SKM-1 (cell line): ENCODE results near the gene CYYR1.
"Not testable (repeated sequence)": the region's sequence is repeated elsewhere in the genome, so short reads cannot be mapped to it uniquely, and the experiment has no call there.

Experiments used
- DNase-seq: peaks from one replicate; lab custom pipeline; 2025; ENCODE audit not compliant: unreplicated experiment; lab: John Stamatoyannopoulos, UW

Gene CYYR1

DNA sequence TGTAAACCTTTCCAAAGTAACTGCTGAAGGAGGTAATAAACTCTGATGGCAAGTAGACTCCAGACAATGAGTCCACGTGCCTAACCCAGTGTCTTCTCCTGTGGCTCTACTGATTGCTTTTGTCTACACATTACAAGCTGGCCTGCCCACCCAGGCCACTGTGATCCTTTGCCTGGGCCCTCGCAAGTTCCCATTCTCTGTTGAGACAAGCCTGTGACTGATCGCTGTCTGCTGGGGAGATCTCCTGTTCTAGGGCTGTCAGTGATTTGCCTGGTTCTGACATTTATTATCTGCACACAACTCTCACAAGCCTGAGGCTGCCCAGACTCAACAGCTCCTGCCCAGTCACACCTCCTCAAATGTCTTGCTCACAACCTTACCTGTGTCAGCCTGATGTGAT, 81.4 kb downstream of the CYYR1 start:
- no peak for DNase-seq

DNA sequence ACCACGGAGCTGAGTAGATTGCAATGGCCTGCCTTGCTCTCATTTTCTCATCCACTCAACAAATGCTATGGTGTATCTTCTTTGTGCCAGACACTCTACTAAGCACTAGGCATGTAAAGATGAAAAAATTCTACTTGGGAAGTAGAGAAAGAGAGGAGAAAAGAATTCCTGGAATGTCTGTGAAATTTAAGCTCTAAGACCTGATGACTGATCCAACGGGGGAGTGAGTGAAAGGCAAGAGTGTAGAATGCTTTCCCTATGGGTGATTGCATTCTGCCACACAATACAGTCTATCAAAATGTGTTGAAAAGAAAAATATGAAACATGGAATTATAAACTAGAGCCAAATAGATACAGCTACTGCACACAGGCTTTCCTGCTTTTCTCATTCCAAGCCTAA, 82.3 kb downstream of the CYYR1 start:
- no peak for DNase-seq

DNA sequence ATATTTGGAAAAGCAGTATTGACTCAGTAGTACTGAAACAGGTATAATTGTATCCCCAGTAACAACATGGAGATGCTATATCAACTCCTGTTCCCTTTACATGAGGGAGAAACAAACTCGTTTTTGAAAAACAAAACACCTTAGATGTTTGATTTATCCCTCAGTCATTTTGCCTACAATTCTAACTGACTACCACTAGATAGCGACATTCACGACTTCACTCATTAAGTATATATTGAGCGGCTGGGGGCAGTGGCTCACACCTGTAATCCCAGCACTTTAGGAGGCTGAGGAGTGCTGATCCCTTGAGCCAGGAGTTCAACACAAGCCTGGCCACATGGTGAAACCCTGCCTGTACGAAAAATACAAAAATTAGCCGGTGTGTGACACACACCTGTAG, 83.3 kb downstream of the CYYR1 start:
- no peak for DNase-seq

DNA sequence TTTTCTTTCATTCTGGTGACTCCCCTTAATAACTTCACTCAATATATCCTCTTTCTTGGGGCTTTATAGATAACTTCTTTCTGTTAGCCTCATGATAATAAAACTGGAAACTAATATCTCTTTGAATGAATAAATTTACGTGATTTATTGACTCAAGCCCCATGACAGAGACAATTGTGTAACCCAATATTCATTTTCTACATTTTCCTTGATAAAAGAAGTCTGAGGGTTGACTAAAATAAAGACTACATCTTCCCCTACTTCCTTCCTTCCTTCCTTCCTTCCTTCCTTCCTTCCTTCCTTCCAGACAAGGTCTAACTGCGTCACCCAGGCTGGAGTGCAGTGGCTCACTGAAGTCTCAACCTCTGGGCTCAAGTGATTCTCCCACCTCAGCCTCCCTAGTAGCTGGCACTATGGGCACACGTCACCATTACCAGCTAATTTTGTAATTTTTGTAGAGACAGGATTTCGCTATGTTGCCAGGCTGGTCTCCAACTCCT, 85.1 kb downstream of the CYYR1 start:
- DNase-seq = no peak

DNA sequence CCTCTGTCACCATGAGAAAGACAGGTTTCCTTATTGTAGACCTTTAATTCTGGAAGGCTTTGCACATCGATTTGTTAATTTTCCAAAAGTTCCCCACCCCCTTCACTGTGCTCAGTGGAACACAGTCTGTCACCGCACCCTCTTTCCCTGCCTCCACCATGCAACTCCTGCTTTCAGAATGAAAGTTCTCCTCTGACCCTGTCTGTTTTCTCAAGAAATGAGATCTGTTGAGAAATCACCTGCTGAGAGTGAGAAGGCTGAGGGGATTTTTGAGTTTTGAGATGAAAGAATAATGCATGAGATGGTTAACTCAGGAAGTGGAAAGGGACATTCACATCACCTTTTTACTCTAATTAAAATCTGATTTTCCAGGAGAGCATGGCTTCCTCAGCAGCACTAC, 99.6 kb downstream of the CYYR1 start:
- no peak for DNase-seq

DNA sequence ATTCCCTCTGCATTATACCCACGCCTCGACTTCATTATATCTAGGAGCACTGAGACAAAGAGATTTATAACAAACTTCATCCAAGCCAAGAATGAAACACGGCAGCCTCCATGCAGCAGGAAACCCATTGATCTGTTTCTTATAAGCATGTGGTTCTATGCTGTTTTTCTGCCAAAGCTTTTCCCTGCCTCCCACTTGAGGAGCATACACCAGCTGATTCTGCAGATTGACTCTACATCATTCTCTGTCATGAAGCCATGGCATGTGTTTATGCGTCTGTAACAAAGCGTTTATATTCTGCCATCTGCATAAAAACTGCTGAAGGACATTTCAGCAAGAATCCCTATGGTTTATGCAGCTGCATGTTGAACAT, 102.0 kb downstream of the CYYR1 start:
- no peak for DNase-seq

DNA sequence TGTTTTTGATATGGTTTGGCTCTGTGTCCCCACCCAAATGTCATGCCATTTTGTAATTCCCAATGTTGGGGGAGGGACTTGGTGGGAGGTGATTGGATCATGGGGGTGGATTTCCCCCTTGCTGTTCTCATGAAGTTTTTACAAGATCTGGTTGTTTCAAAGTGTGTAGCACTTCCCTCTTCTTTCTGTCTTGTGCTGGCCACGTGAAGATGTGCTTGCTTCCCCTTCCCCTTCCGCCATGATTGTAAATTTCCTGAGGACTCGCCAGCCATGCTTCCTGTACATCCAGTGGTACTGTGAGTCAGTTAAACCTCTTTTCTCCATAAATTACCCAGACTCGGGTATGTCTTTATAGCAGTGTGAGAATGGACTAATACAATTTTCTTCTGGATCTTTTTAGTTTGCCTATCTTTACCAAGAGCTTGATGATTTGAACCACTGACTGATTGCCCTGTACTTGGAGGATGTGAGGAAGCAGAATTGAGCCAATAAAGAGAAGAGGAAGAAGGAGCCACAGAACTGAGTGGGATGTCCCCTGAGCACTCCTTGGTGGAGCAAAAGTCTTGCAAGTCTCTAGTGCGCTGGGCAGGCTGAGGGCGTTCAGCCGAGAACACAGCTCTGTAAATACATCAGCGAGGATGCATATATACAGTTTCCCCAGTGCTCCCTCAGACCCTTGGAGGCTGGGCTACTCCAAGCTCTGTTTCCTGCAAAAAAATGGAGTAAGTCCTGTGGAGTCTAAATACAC, 102.6 kb downstream of the CYYR1 start:
- no peak for DNase-seq

DNA sequence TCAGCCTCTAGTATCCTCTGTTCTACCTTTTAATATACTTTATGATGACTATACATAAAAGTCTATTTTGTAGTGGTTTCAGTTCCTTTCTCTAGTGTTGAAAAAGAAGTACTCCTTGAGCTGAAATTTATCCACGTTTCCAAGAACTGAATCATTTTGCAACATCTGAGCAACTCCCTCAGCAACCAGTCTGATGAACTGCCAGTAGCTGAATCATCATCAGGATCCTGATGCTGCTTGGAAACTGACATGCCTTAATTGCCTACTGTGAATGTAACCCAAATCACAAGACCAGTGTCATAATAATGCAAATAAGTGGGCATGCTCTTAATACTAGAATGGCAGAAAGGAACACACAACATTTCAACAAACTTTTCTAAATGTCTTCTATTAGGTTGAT, 103.3 kb downstream of the CYYR1 start:
- DNase-seq = no peak

DNA sequence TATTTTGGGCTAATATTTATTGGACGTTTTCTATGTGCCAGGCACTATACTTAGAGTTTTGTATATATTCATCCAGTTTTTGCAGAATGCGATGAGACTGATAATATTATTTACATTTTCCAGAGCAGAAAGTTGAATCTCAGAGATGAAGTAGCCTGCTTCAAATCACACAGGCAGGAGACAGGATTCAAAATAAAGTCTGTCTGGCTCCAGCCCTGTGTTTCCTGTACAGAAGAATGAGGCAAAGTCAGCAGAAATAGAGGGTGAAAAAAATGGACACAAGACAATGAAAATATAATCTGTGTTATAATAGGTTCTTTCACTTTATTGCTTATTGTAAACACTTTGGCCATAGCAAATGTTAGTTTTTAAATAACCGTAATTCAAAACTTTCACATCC, 107.2 kb downstream of the CYYR1 start:
- DNase-seq = no peak

DNA sequence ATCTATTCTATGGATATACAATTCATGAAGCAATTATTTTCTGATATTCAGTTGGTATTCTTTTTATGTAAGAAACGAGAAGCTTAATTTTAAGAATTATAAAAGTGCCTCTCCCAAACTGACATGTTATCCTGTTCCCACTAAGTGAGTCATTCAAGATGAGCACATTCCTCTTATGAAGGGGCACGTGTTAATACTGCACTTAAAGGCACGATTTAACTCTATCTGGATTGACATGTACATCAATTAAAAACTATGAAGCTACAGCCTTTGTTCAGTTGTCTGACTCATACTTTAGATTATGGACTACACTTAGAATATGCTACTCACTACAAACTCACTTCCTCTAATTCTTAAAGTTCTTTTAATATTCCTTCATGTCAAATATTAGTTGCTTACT, 111.6 kb downstream of the CYYR1 start:
- no peak for DNase-seq

DNA sequence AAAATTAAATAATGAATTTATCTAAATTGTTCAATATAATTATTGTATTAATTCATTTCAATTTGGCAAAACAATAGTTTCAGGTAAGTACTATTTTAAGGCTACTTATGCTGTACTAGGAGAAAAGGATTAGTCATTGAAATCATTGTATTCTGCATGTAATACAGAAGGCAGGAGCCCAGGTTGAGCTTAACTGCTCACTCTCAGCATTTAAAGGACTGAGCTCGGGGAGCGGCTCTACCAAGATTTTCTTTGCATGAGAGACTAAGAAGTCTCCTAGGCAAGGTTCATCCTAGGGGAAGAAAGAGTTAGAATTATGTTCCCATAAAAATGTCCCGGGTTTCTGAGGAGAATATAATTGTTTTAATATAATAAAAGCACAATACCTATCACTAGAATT, 112.5 kb downstream of the CYYR1 start:
- DNase-seq = no peak

DNA sequence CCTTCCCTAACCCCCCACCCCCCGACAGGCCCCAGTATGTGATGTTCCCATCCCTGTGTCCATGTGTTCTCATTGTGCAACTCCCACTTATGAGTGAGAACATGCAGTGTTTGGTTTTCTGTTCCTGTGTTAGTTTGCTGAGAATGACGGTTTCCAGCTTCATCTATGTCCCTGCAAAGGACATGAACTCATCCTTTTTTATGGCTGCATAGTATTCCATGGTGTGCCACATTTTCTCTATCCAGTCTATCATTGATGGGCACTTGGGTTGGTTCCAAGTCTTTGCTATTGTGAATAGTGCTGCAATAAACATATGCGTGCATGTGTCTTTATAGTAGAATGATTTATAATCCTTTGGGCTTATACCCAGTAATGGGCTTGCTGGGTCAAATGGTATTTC, 114.2 kb downstream of the CYYR1 start:
- DNase-seq = not testable (repeated sequence)

DNA sequence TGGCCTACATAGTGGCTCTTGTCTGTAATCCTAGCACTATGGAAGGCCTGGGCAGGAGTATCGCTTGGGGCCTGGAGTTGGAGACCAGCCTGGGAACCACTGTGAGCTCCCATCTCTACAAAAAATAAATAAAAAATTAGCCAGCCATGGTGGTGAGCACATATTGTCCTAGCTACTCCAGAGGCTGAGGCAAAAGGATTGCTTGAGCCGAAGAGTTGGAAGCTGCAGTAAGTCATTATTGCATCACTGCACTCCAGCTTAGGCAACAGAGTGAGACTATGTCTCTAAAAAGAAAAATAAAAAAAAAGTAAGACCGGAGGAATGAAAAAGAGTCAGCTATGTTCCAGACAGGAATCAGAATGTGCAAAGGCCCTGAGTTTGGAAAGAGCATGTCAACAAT, 115.3 kb downstream of the CYYR1 start:
- no peak for DNase-seq

DNA sequence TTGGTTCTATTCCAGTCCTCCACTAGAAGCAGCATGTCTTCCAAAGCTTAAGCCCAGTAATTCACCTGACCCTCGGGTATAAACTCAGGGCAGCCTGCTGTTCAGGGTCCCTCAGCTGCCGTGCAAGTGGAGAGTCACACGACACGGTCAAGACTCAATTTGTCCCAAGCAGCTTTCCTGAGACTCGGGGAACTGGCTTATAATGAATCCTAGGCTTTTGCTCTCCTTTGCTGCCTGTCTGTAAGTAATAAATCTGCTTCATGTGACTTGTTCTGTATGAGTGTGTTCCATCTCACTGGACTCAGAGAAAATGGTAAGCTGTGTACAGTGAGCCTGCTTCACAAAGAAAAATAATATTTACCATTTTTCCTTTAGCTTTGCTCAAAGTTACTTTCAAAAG, 119.8 kb downstream of the CYYR1 start:
- no peak for DNase-seq

DNA sequence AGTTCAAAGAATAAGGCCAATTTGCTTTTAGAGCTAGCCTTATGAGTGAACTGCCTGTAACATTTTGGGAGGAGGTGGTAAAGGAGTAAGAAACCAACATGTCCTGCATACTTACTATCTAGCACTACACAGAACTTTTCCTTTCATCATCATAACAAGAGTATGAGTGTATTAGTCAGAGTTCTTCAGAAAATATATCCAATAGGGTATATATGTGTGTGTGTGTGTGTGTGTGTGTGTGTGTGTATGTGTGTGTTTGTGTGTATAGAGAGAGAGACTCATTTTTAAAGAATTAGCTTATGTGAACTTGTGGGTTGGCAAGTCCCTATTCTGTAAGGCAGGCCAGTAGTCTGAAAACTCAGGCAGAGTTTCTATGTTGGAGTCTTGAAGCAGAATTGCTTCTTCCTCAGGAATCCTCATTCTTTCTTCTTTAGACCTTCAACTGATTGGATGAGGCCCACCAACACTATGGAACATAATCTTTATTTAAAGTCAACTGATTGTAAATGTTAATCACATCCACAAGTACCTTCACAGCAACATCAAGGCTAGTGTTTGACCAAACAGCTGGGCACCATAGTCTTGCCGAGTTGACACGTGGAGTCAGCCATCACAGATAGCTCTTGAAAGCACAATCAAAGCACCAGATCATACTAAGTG, 121.9 kb downstream of the CYYR1 start:
- DNase-seq = no peak

DNA sequence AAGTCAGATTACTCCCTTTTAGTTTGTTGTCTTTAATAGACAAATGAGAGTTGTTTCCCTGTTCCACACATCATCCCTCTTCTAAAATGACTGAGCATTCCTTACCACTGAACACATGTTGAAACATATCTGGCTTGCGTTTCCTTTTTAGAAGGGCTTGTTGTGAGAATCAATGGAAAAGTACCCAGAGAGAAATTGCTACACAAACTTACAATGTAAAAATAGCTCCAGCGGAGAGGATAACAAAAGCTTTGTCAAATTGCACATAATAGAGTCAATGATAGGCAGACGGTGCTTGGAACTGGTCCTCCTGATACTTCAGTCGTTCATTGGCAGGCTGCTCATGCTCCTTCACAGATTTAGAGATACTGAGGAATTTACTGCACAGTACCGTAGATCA, 123.9 kb downstream of the CYYR1 start:
- no peak for DNase-seq

DNA sequence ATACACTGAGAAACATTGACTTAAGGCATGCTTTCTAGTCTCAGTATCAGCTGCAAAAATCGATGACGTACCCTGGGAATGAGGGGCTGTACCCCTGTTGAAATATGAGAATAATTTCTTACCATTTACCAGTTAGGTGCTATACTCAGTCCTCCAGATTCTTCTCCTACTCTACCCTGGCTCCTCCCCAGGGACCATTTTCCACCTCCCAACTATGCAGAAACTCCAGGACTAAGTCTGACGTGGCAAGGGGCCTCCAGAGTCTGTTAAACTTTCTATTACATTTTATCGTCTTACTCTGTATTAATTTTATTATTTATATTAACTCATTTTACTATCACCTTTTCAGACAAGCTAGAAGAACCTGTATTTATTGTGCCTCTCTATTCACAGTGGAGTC, 124.3 kb downstream of the CYYR1 start:
- no peak for DNase-seq

DNA sequence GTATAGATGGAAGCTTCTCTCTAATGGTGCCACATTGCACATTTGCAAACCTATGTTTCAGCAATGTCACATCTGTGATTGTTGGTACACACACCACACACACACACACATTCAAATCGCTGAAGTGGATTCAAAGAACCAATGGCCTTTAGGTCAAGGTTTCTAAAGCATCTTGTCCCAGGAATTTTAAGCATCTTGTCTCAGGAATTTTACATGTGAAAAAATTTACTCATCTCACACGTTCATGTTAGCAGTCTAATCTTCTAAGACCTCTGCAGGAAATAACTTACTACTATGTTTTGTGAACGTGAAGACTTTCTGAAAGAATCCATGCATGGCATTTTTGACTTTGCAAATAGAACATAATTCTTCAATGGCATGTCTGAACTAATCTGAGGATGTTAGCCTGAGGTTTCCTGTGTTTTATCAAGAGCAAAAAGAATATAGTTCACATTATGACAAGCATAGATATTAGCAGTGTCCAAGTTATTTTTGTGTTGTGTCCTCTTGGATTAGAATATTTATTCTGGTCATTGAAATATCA, 125.1 kb downstream of the CYYR1 start:
- no peak for DNase-seq

DNA sequence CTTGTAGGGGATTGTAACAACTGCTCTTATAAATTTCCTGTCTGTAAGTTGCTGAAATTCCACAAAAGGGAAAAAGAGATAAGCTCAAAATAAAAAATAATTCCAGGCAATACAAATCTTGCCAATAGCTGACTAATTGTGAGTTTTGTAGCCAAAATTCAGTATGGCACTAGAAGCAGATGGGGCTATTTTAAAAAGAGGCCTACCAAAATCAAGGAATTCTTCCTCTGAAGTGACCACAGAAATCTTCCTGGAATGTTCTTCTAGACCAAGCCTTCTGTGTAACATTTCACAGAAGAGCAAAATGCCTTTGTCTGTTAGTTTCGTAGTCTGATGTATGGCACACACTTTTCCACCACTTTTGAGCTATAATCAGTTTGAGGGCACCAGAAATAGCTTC, 127.6 kb downstream of the CYYR1 start:
- DNase-seq = no peak

DNA sequence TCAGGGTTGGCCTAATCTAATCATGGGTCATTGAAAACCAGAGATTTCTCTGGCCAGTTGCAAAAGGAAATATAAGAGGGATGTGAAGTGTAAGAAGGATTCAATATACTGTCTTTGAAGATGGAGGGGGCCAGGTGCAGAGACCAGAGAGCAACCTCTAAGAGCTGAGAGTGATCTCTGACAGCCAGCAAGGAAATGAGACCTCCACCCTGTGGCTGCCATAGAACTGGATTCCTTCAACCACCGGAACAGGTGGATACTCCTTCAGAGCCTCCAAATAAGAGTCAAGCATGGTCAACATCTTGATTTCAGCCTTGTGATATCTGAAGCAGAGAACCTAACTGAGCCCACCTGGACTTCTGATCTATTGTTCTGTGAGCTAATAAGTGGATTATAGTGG, 128.4 kb downstream of the CYYR1 start:
- no peak for DNase-seq

DNA sequence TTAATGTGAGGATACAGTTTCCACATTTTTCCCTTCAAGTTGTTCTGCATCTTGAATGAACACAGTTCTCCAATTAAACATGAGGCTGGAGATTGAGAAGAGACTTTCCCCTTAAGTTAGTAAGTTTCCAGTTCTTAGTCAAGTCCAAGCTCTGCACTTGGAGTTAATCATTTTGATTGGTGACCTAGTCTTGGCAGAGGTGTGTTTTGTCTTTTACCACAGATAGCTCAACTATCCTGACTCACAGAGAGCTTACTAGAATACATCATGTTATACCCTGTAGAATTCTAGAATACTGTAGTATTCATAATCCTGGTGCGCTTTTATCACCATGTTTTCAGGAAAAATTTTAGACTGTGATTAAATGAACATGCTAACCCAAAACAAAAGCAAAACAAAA, 129.2 kb downstream of the CYYR1 start:
- DNase-seq = no peak

DNA sequence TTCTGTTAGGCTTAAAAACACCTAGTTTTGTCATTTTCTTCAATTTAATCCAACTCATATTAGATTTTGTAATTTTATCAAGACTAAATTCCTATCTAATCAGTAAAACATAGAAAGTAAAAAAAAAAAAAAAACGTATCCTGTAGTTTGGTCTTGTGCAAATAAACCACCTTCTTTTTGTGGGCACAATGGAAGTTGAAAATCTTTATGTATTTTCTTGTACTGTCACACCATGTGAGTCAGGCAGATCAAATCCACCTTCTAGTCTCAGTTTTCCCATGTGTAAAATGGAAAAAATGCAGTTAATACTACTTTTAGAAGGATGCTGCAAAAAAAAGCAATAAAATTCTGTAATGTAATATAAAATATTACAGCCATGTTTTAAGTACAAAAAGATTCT, 129.8 kb downstream of the CYYR1 start:
- no peak for DNase-seq

DNA sequence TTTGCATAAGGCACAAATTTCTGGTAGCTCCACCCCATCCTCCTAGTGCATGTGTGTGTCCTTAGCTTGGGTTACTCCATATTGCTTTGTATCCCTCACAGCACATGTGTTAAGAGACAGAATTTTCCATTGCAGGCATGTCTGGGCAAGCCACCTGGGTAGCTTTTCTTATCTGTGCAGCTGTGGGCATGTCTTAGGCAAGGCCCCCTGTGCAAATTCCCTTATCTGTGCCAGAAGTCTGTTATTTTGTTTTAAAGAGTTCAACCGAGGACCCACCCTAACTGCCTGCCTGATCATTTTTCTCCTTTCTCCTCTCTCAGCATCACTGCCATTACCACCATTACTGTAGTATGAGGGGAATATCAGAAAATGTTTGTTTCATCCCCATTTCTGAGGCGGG, 131.9 kb downstream of the CYYR1 start:
- DNase-seq = no peak
